ENCODE results near the gene MTX3.

MTX3 gene

GRCh38 chr5:79974886-79975285, 16.2 kb downstream of the MTX3 start:
- H3K36me3 ChIP-seq (ENCODE audit: control insufficient read depth in 1 of 2, insufficient read depth in 2 of 2, low read depth in 1 of 2, low read length in 2 of 2) = peaks cover 6 to 30% of the 10 kb centered on the region in 2 experiments
- H2BK5ac ChIP-seq (ENCODE audit: low read depth, low read length, poor library complexity, severe bottlenecking) = no peak overlapping the region
- no peak overlapping the region for H3K4me3 ChIP-seq (ENCODE audit: insufficient read depth in 1 of 2, low read depth in 1 of 2, low read length in 2 of 2)
- no peak overlapping the region for H3K14ac ChIP-seq (ENCODE audit: low read length in 2 of 2)
- H3K27ac ChIP-seq (ENCODE audit: low read length, poor library complexity, severe bottlenecking) = no peak overlapping the region
- no peak overlapping the region for H4K91ac ChIP-seq (ENCODE audit: low read length)
- H3K4me1 ChIP-seq (ENCODE audit: control insufficient read depth, insufficient read depth, low read depth, low read length) = no peaks in the 10 kb centered on the region
- no peak overlapping the region for H3K9ac ChIP-seq (ENCODE audit: low read length)
- DNase-seq = peak; percentile 39
- H3K4ac ChIP-seq (ENCODE audit: low read depth in 1 of 2, low read length in 2 of 2) = no peak overlapping the region
- no peaks in the 10 kb centered on the region for H3K9me3 ChIP-seq (ENCODE audit: control insufficient read depth, low read length)
- no peak overlapping the region for H4K8ac ChIP-seq (ENCODE audit: low read length)
- H3K4me2 ChIP-seq (ENCODE audit: low read length, poor library complexity, severe bottlenecking) = no peak overlapping the region
- H2BK120ac ChIP-seq (ENCODE audit: low read depth, low read length) = no peak overlapping the region
- WGBS = no CpG with 5 or more reads among the region's 2 CpGs
- H2AK5ac ChIP-seq (ENCODE audit: low read length, severe bottlenecking) = no peak overlapping the region
- H3K23ac ChIP-seq (ENCODE audit: low read length in 2 of 2) = no peak overlapping the region
- no peaks in the 10 kb centered on the region for H3K27me3 ChIP-seq (ENCODE audit: control insufficient read depth in 1 of 2, insufficient read depth in 1 of 2, low read length in 2 of 2)
- H2BK12ac ChIP-seq (ENCODE audit: low read length in 2 of 2) = no peak overlapping the region
- H2BK15ac ChIP-seq (ENCODE audit: low read depth, poor library complexity, severe bottlenecking) = no peak overlapping the region
- peaks cover 3% of the 10 kb centered on the region for H3K79me1 ChIP-seq (replicated peaks; ENCODE audit: low read length, poor library complexity, severe bottlenecking)
- no peak overlapping the region for H3K18ac ChIP-seq (ENCODE audit: low read depth in 1 of 2, low read length in 2 of 2)
- no peak overlapping the region for H2AFZ ChIP-seq (ENCODE audit: low read depth, low read length)

GRCh38 chr5:79973996-79974395, 17.1 kb downstream of the MTX3 start:
- H3K36me3 ChIP-seq (ENCODE audit: control insufficient read depth in 1 of 2, insufficient read depth in 2 of 2, low read depth in 1 of 2, low read length in 2 of 2) = peaks cover 6 to 22% of the 10 kb centered on the region in 2 experiments
- no peak overlapping the region for H3K27ac ChIP-seq (ENCODE audit: low read length, poor library complexity, severe bottlenecking)
- WGBS = 81% methylated on average over 3 of the region's 3 CpGs

GRCh38 chr5:79973511-79973910, 17.6 kb downstream of the MTX3 start:
- 74% methylated on average over 3 of the region's 3 CpGs for WGBS
- H3K4me1 ChIP-seq (ENCODE audit: control insufficient read depth, insufficient read depth, low read depth, low read length) = no peaks in the 10 kb centered on the region

More at GRCh38 chr5:79973996-79974395, 17.1 kb downstream of the MTX3 start:
- no peak for DNase-seq
- Histone ChIP-seq H2BK5ac (ENCODE audit: low read depth, low read length, poor library complexity, severe bottlenecking) (no peak overlapping the region), H3K9me3 (ENCODE audit: control insufficient read depth, low read length) (no peaks in the 10 kb centered on the region), H3K23ac (ENCODE audit: low read length in 2 of 2) (no peak overlapping the region), H4K91ac (ENCODE audit: low read length) (no peak overlapping the region), H3K18ac (ENCODE audit: low read depth in 1 of 2, low read length in 2 of 2) (no peak overlapping the region), H3K14ac (ENCODE audit: low read length in 2 of 2) (no peak overlapping the region), H3K4ac (ENCODE audit: low read depth in 1 of 2, low read length in 2 of 2) (no peak overlapping the region), H3K4me2 (ENCODE audit: low read length, poor library complexity, severe bottlenecking) (no peak overlapping the region), H2BK12ac (ENCODE audit: low read length in 2 of 2) (no peak overlapping the region), H2BK120ac (ENCODE audit: low read depth, low read length) (no peak overlapping the region), H3K4me3 (ENCODE audit: insufficient read depth in 1 of 2, low read depth in 1 of 2, low read length in 2 of 2) (no peak overlapping the region), H2AK5ac (ENCODE audit: low read length, severe bottlenecking) (no peak overlapping the region), H2AFZ (ENCODE audit: low read depth, low read length) (no peak overlapping the region), H3K4me1 (ENCODE audit: control insufficient read depth, insufficient read depth, low read depth, low read length) (no peaks in the 10 kb centered on the region), H3K27me3 (ENCODE audit: control insufficient read depth in 1 of 2, insufficient read depth in 1 of 2, low read length in 2 of 2) (peaks cover 0 to 8% of the 10 kb centered on the region in 2 experiments), H3K9ac (ENCODE audit: low read length) (no peak overlapping the region), H4K8ac (ENCODE audit: low read length) (no peak overlapping the region), H2BK15ac (ENCODE audit: low read depth, poor library complexity, severe bottlenecking) (no peak overlapping the region), H3K79me1 (replicated peaks; ENCODE audit: low read length, poor library complexity, severe bottlenecking) (peaks cover 3% of the 10 kb centered on the region)

GRCh38 chr5:79971156-79971555, 19.9 kb downstream of the MTX3 start:
- no peak overlapping the region for H3K4me3 ChIP-seq (ENCODE audit: insufficient read depth in 1 of 2, low read depth in 1 of 2, low read length in 2 of 2)
- WGBS = 43% methylated on average over 3 of the region's 4 CpGs

More at GRCh38 chr5:79973511-79973910, 17.6 kb downstream of the MTX3 start:
- Histone ChIP-seq H4K8ac (ENCODE audit: low read length) (no peak overlapping the region), H3K36me3 (ENCODE audit: control insufficient read depth in 1 of 2, insufficient read depth in 2 of 2, low read depth in 1 of 2, low read length in 2 of 2) (peaks cover 6 to 17% of the 10 kb centered on the region in 2 experiments), H2AFZ (ENCODE audit: low read depth, low read length) (no peak overlapping the region), H3K4me2 (ENCODE audit: low read length, poor library complexity, severe bottlenecking) (no peak overlapping the region), H3K9ac (ENCODE audit: low read length) (no peak overlapping the region), H4K91ac (ENCODE audit: low read length) (no peak overlapping the region), H2BK15ac (ENCODE audit: low read depth, poor library complexity, severe bottlenecking) (no peak overlapping the region), H3K14ac (ENCODE audit: low read length in 2 of 2) (no peak overlapping the region), H2BK5ac (ENCODE audit: low read depth, low read length, poor library complexity, severe bottlenecking) (no peak overlapping the region), H3K79me1 (replicated peaks; ENCODE audit: low read length, poor library complexity, severe bottlenecking) (peaks cover 3% of the 10 kb centered on the region), H3K9me3 (ENCODE audit: control insufficient read depth, low read length) (no peaks in the 10 kb centered on the region), H3K18ac (ENCODE audit: low read depth in 1 of 2, low read length in 2 of 2) (no peak overlapping the region), H2BK12ac (ENCODE audit: low read length in 2 of 2) (no peak overlapping the region), H2AK5ac (ENCODE audit: low read length, severe bottlenecking) (no peak overlapping the region), H3K4ac (ENCODE audit: low read depth in 1 of 2, low read length in 2 of 2) (peak overlapping the region in 1 of 2 experiments; percentile 60), H3K27me3 (ENCODE audit: control insufficient read depth in 1 of 2, insufficient read depth in 1 of 2, low read length in 2 of 2) (peaks cover 0 to 11% of the 10 kb centered on the region in 2 experiments), H3K23ac (ENCODE audit: low read length in 2 of 2) (no peak overlapping the region), H3K4me3 (ENCODE audit: insufficient read depth in 1 of 2, low read depth in 1 of 2, low read length in 2 of 2) (no peak overlapping the region), H2BK120ac (ENCODE audit: low read depth, low read length) (no peak overlapping the region), H3K27ac (ENCODE audit: low read length, poor library complexity, severe bottlenecking) (no peak overlapping the region)
- DNase-seq = no peak

More at GRCh38 chr5:79971156-79971555, 19.9 kb downstream of the MTX3 start:
- Histone ChIP-seq H2BK15ac (ENCODE audit: low read depth, poor library complexity, severe bottlenecking) (no peak overlapping the region), H3K9ac (ENCODE audit: low read length) (no peak overlapping the region), H3K4me2 (ENCODE audit: low read length, poor library complexity, severe bottlenecking) (no peak overlapping the region), H3K9me3 (ENCODE audit: control insufficient read depth, low read length) (no peaks in the 10 kb centered on the region), H3K4me1 (ENCODE audit: control insufficient read depth, insufficient read depth, low read depth, low read length) (no peaks in the 10 kb centered on the region), H3K23ac (ENCODE audit: low read length in 2 of 2) (no peak overlapping the region), H2AFZ (ENCODE audit: low read depth, low read length) (no peak overlapping the region), H3K14ac (ENCODE audit: low read length in 2 of 2) (no peak overlapping the region), H3K27me3 (ENCODE audit: control insufficient read depth in 1 of 2, insufficient read depth in 1 of 2, low read length in 2 of 2) (peaks cover 9 to 16% of the 10 kb centered on the region in 2 experiments), H2BK5ac (ENCODE audit: low read depth, low read length, poor library complexity, severe bottlenecking) (no peak overlapping the region), H3K36me3 (ENCODE audit: control insufficient read depth in 1 of 2, insufficient read depth in 2 of 2, low read depth in 1 of 2, low read length in 2 of 2) (peaks cover 0 to 3% of the 10 kb centered on the region in 2 experiments), H3K4ac (ENCODE audit: low read depth in 1 of 2, low read length in 2 of 2) (no peak overlapping the region), H2BK12ac (ENCODE audit: low read length in 2 of 2) (no peak overlapping the region), H4K91ac (ENCODE audit: low read length) (no peak overlapping the region), H2BK120ac (ENCODE audit: low read depth, low read length) (no peak overlapping the region), H3K18ac (ENCODE audit: low read depth in 1 of 2, low read length in 2 of 2) (no peak overlapping the region), H3K27ac (ENCODE audit: low read length, poor library complexity, severe bottlenecking) (no peak overlapping the region), H3K79me1 (replicated peaks; ENCODE audit: low read length, poor library complexity, severe bottlenecking) (no peaks in the 10 kb centered on the region), H4K8ac (ENCODE audit: low read length) (no peak overlapping the region), H2AK5ac (ENCODE audit: low read length, severe bottlenecking) (no peak overlapping the region)
- DNase-seq = no peak

Measured in mesenchymal stem cell (in vitro differentiated cells and primary cell).